Upper lobe of left lung (tissue), 4 donors: ENCODE data around the gene TENM4.

Source experiments
- CTCF ChIP-seq, 6 experiments: fragments of 450-650 bp in 4 of 6; fragments of 200-600 bp in 2 of 6; sonication (generic) in 2 of 6; IDR thresholded peaks; one replicate each; pipeline ENCODE4 v1.5.1; 2016 to 2019; ENCODE audit warnings: antibody characterized with exemption in 6 of 6
- EP300 ChIP-seq, 4 donors: sonication (generic); formaldehyde crosslinking; IDR thresholded peaks; one replicate each; pipeline ENCODE4 v1.5.1; 2017; ENCODE audit warnings: antibody characterized with exemption in 4 of 4, control low read depth in 2 of 4
- POLR2A ChIP-seq, 4 donors: fragments of 450-650 bp; IDR thresholded peaks; one replicate each; pipeline ENCODE4 v1.5.1; 2016 to 2017; ENCODE audit warnings: antibody characterized with exemption in 4 of 4, mild to moderate bottlenecking in 2 of 4

- TF ChIP-seq CTCF (IDR thresholded peaks at IDR 0.05) (no peak), POLR2A (IDR thresholded peaks at IDR 0.05) (no peak), EP300 (IDR thresholded peaks at IDR 0.05) (no peak)
Measured at GRCh38 chr11:78967811-78968210, 473.0 kb downstream of the TENM4 start.
